ENCODE measurements around the gene EXOSC2. TPM values are rescaled to one million over a fixed set of nuclear protein-coding genes. Genes with fewer than 3 reads are reported as not detected.

Gene EXOSC2
- total RNA-seq, 1 donor from 2014 or later = 27.7 TPM

DNA sequence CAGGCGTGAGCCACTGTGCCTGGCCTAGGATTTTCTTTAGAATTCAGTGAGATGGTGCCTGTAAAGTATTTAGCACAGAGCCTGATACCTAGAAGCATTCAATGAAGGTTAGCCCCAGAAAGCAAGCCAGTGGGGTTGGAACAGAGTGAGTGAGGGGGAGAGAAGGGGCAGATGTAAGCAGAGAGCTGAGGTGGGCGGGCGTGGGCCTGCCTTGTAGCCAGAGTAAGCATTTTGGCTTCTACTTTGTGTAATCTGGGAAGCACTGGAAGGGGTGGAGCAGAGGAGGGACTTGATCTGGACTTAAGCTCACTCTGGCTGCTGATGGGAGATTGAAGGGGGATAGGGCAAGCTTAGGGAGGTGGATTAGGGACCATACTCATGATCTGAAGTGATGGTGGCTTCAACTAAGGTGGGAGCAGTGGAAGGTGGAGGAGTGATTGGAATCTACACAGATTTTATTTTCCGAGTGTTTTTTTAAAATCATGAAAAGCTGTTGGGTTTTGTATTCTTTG lies 2.6 kb downstream of the EXOSC2 start:
- no peak for DNase-seq (ENCODE audit: low read depth in 2 of 2)

GRCh38 chr9:130696996-130697395 lies 3.4 kb downstream of the EXOSC2 start:
- no peak for DNase-seq (ENCODE audit: low read depth in 2 of 2)

DNA sequence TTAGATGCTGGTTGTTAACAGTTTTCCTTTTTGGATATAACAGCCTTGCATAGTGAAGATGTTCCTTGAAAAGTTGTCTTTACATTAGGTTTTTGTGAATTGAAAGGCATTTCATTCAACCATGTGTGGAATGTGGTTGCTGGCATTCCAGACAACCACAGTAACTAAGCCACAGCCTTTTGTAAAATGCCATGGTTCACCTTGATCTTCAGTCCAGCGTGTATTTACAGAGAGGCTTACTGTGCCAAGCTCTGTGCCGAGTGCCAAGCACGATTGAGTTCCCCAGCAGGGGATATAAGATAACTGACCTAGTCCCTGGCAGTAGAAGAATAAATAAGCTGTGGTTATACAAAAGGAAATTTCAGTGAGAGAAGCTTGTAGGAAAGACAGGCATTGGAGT lies 4.9 kb downstream of the EXOSC2 start:
- no peak for DNase-seq (ENCODE audit: low read depth in 2 of 2)

GRCh38 chr9:130699047-130699446 lies 5.5 kb downstream of the EXOSC2 start:
- DNase-seq (ENCODE audit: low read depth in 2 of 2) = no peak

DNA sequence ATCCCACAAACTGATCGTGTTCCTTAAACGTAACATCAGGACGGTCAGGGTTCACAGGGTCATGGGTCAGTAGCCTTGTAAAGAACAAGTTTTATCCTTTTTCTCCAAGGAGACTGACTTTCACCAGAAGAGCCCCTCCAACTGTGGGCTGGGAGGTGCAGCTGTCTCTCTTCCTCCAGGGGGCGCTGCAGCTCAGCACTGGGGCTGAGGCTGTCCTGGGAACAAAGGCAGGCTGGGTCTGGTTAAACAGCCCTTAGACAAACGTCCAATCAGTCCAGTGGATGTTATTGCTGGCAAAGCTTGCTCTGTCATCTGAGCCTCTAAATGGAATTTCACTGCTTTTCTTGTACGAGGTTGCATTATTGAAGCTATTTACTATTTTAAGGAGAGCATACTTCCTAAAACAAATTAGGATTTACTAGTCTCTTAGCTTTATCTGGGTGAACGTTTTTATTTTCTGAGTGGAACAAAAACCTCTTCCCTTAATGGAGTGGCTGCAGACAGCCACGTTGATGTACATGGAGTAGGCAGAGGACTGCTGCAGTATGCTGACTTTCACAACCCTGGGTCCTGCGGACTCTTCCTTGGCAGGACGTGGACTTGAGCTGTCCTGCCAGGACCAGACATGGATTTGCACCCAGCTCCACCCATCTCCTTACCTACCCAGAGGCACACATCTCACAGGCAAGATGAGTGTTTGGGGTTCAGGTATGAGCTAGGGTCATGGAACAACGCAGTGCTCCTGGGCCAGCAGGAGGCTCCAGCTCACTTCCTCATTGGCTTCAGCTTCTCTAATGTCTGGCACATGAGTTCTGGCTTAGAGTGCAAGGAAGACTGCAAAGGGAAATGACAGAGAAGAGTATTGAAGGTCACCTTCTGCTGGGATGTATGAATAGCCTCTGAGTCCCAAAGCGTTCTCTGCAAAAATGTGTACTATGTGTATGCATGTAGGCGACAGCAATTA lies 7.8 kb downstream of the EXOSC2 start:
- peak; percentile 82 to 89 for DNase-seq (ENCODE audit: low read depth in 2 of 2)

DNA sequence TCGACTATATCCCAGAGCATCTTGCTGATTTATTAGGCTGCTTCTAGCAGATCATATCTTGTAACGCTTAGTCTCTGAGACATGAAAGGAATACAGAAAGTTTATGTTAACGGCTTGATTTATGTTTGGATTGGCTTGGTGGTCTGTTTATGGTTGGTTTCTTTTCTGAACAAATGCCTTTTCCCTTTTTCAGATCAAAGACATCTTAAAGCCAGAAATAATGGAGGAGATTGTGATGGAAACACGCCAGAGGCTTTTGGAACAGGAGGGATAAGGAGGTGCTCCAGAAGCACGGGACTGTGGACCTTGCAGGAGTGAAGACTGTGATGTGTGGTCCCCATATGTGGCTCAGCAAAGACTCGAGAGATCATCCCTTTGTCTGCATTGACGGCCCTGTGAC lies 9.9 kb downstream of the EXOSC2 start:
- no peak for DNase-seq (ENCODE audit: low read depth in 2 of 2)

DNA sequence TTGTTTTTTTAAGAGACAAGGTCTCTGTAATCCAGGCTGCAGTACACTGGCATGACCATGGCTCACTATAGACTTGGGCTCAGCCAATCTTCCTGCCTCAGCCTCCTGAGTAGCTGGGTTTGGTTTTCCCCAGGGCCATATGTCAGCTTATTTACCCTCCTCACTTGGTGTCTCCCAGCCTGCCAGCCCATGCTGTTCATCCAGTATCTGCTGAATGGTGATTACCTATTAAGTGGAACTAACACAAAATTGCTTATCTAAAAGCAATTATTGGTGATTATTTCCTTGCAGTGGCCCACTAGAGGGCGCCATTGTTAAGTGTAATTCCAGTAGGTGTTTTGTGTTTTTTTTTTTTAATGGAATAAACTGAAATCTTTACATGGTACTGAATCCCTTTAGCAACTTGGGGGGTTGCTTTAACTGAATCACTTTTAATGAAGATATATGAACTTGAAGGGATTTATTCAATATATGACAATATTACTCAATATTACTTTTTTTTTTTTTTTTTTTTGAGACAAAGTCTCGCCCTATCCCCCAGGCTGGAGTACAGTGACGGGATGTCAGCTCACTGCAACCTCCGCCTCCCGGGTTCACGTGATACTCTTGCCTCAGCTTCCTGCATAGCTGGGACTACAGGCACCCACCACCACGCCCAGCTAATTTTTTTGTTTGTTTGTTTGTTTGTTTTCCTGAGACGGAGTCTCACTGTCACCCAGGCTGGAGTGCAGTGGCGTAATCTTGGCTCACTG lies 13.8 kb downstream of the EXOSC2 start:
- DNase-seq (ENCODE audit: low read depth in 2 of 2) = peak; percentile 56 to 77

DNA sequence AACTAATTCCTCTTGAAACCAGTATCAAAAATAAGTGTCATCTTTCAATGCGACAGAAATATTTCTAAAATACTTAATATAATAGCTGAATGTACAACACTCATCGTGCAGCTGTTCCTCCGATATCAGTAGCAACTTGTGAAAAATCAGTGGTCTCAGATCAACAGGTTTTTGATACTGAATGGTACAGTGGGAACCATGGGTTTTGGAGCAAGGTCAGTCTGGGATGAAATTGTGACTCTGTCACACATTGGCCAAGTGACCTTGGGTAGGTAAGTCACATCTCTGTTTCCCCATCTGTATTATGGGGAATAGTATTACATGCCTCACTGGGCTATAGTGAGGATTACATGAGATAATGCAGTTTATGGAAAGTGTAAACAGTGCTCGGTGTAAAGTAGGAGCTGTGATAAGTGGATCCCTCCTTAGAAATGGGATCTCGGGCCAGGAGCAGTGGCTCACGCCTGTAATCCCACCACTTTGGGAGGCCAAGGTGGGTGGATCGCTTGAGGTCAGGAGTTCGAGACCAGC lies 17.3 kb downstream of the EXOSC2 start:
- DNase-seq (ENCODE audit: low read depth in 2 of 2) = no peak

- no peak for DNase-seq (ENCODE audit: low read depth in 2 of 2)
Measured at GRCh38 chr9:130711469-130711868, 17.9 kb downstream of the EXOSC2 start.

GRCh38 chr9:130712564-130713285 lies 19.1 kb downstream of the EXOSC2 start:
- DNase-seq (ENCODE audit: low read depth in 2 of 2) = peak; percentile 91 to 97

GRCh38 chr9:130713286-130713960 lies 19.8 kb downstream of the EXOSC2 start:
- peak in 1 of 2 donors; percentile 46 for DNase-seq (ENCODE audit: low read depth in 2 of 2)

DNA sequence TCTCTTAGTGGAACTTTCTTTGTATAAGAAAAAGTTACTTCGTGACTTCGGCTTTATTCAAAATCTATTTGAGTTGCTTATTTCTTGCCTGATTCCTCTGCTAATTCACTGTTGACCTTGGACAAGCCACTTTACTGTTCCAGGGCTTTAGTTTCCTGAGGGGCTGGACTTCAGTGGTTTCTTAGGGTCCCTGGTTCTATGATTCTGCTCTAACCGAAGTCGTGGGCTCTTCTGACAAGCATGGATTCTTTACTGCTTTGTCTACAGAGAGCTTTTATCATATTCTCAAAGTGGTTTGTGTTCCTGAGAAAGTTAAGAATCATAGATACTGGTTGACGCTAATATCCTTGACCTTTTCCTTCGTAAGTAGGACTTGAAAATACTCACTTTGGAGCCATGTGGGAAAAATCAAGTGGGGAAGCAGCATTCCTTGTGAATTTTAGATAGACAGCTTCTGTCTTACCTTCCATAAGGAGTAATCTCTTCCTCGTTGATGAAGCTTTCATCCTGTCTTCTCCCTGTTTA lies 21.1 kb downstream of the EXOSC2 start:
- DNase-seq (ENCODE audit: low read depth in 2 of 2) = no peak

GRCh38 chr9:130715270-130715669 lies 21.7 kb downstream of the EXOSC2 start:
- DNase-seq (ENCODE audit: low read depth in 2 of 2) = no peak

- no peak for DNase-seq (ENCODE audit: low read depth in 2 of 2)
Measured at GRCh38 chr9:130718562-130718961, 25.0 kb downstream of the EXOSC2 start.

DNA sequence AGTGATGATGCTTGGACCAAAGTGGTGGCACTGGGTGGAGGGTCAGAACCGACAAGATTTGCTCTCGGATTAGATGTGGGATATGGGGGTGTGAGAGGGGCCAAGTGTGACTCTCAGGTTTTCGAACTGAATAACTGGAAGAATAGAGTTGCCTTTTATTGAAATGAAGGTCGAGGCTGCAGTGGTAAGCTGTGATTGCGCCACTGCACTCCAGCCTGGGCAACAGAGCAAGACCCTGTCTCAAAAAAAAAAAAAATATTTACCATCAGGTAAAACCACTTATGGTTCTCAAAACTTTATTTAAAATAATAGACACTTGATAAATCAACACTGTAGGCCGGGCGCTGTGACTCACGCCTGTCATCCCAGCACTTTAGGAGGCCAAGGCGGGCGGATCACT lies 27.2 kb downstream of the EXOSC2 start:
- no peak for DNase-seq (ENCODE audit: low read depth in 2 of 2)

GRCh38 chr9:130728721-130729120 lies 35.1 kb downstream of the EXOSC2 start:
- peak in 1 of 2 donors; percentile 53 for DNase-seq (ENCODE audit: low read depth in 2 of 2)

DNA sequence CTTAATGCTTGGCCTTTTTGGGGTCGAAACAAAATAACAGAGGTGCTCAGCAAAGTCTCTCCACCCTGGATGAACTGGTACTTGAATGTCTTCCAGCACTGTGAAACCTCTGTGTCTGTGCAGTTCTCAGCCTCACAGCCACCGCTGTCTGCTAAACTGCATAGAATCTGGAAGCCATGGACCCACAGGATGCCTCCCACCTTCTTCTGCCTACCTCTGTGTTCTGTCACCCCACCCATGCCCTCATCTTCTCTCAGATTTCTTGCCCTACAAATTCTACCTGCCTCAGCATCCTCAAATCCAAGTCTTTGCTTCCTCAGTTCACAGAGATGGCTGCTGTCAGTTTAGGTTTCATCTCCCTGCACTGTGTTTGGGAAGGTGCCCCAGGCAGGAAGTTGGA lies 35.6 kb downstream of the EXOSC2 start:
- DNase-seq (ENCODE audit: low read depth in 2 of 2) = no peak

- no peak for DNase-seq (ENCODE audit: low read depth in 2 of 2)
Measured at GRCh38 chr9:130731355-130731754, 37.8 kb downstream of the EXOSC2 start.

GRCh38 chr9:130732136-130732535 lies 38.6 kb downstream of the EXOSC2 start:
- peak in 1 of 2 donors; percentile 37 for DNase-seq (ENCODE audit: low read depth in 2 of 2)

- DNase-seq (ENCODE audit: low read depth in 2 of 2) = no peak
Measured at GRCh38 chr9:130732793-130733221, 39.2 kb downstream of the EXOSC2 start.
